Measurements from ENCODE around the gene MYL12A.

The MYL12A gene

GRCh38 chr18:3224223-3224622, 23.4 kb upstream of the MYL12A start:
- DNase-seq (ENCODE audit: low read depth, low spot score), result no peak

DNA sequence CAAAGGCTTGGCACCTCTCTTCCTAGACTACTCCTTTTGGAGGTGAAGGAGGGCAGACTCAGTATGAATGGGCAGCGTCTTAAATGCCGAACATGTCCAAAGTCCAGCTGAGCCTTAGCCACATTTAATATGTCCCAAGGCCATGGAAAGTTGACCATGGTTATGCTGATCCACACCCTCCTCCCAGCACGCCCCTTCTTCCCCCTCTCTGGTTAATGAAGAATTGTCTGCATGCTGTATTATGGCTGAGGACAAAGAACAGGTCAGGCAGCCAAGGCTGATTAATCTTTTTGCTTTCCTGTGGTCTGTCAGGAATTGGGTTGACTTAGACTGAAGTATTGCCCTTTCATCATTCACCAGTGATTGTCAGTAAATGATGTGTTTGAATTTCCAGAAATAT, 22.0 kb upstream of the MYL12A start:
- DNase-seq (ENCODE audit: low read depth, low spot score), result no peak

- DNase-seq (ENCODE audit: low read depth, low spot score), result no peak
Measured at GRCh38 chr18:3226048-3226447, 21.6 kb upstream of the MYL12A start.

- no peak for DNase-seq (ENCODE audit: low read depth, low spot score)
Measured at GRCh38 chr18:3230401-3231334, 16.9 kb upstream of the MYL12A start.

- DNase-seq (ENCODE audit: low read depth, low spot score), result no peak
Measured at GRCh38 chr18:3233004-3233403, 14.6 kb upstream of the MYL12A start.

- DNase-seq (ENCODE audit: low read depth, low spot score), result no peak
Measured at GRCh38 chr18:3233433-3234168, 14.0 kb upstream of the MYL12A start.

GRCh38 chr18:3234457-3234856, 13.1 kb upstream of the MYL12A start:
- DNase-seq (ENCODE audit: low read depth, low spot score), result no peak

DNA sequence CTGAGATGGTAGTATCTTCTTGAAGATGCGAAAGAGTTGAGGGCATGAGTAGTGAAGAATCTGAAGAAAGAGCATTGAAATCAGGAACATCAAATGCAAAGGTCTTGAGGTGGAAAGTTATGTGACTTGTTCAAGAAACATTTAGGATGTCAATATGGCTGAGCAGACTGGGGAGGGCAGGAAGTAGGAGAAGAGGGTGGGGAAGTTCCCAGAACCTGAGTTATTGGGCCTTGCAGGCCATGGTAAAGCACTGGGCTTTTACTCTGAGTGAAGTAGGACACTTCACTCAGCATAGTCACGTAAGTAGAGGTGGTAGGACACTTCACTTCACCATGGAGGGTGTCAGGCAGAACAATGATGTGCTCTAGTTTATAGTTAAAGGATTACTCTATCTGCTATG, 11.8 kb upstream of the MYL12A start:
- no peak for DNase-seq (ENCODE audit: low read depth, low spot score)

DNA sequence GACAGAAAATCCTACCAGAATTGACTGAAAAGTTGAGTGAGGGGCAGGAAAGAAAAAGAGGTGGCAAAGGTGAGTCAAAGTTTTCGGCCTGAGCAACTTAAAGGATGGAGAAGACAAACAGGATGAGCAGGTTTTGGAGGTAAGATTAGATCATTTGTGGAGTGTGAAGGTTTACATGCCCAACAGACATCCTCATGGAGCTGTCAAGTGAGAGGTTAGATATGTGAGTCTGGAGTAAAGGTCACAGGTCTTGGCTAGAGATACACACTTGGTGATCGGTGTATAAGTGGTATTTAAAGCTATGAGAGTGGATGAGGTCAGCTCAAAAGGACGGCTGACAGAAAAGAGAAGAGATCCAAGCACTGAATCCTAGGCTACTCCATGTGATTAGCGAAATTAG, 11.1 kb upstream of the MYL12A start:
- DNase-seq (ENCODE audit: low read depth, low spot score), result no peak

DNA sequence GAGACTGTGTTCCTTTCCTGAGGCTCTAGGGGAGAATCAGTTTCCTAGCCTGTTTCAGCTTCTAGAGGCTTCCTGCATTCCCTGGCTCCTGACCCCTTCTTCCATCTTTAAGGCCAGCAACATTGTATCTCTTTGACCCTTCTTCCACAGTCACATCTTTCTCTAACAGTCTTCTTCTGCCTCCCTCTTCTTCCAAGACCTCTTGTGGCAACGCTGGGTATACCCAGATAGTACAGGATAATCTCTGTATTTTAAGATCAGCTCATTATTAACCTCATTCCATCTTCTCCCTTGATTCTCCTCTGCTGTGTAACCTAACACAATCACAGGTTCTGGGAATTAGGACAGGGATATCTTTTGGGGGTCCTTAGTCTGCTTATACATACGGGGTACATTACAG, 8.9 kb upstream of the MYL12A start:
- no peak for DNase-seq (ENCODE audit: low read depth, low spot score)

- DNase-seq (ENCODE audit: low read depth, low spot score), result no peak
Measured at GRCh38 chr18:3245185-3245564, 2.4 kb upstream of the MYL12A start.

GRCh38 chr18:3245853-3246634, 1.6 kb upstream of the MYL12A start:
- peak; percentile 94 for DNase-seq (ENCODE audit: low read depth, low spot score)

DNA sequence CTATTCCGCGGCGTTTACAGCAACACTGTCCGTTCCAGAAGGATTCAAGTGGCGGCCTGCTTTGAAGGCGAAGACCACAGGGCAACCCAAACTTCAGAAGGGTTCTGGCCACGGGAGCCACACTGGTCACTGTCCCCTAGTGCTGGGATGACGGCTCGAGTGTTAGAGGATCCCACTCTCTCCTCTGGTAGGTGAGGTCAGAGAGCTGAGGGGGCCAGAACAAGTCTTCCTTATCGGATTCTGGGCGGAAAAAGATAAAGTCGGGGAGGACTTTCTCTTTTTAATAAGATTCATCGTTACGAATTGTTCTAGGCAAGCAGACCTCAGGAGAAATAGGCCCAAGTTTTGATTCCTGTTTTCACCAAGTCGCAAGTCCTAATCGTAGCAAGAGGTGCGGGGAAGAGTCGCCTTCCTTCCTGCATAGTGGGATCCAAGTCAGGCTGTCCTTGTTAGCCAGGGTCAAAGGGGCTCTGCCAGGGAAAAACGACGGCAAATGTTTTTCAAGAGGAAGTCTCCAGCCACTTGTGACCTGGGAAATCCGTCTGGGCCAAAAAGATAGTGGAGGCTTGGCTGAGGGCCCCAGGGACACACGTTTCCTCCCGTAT, 864 bp upstream of the MYL12A start:
- peak; percentile 29 for DNase-seq (ENCODE audit: low read depth, low spot score)

- peak; percentile 58 for DNase-seq (ENCODE audit: low read depth, low spot score)
Measured at GRCh38 chr18:3248062-3248657, 559 bp downstream of the MYL12A start.

- peak; percentile 61 for DNase-seq (ENCODE audit: low read depth, low spot score)
Measured at GRCh38 chr18:3248658-3249359, 1.2 kb downstream of the MYL12A start.

- peak; percentile 39 for DNase-seq (ENCODE audit: low read depth, low spot score)
Measured at GRCh38 chr18:3250237-3251107, 2.9 kb downstream of the MYL12A start.

DNA sequence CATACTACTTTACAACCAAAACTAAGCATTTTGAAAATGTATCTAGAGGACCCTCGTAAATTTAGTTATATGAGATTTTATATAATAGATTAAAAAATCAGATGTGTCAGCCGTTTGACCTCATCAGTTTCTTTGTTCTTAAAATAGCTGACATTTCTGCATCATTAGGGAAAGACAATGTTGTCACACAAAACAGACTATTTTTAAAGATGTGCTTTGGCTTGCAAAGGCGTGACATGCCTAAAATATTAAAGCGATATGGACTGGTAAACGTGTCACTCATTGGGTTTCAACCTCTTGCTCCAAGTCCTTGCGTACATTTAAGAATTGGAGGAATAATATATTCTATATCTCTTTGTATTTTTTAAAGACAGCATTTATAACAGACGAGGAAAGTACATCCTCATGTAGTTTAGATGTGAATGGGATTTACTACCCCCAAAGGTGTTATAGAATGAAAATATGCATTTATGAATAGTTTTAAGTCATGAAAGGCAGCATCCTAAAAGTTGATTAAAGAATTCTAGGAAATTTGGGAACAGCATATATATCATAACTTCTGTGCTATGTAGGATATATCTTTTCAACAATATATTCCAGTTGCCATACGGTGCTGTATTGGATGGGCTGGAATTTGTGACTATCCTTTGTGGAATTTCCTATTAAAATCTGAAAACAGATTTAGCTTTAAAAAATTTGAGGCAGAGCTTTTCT, 3.8 kb downstream of the MYL12A start:
- no peak for DNase-seq (ENCODE audit: low read depth, low spot score)

DNA sequence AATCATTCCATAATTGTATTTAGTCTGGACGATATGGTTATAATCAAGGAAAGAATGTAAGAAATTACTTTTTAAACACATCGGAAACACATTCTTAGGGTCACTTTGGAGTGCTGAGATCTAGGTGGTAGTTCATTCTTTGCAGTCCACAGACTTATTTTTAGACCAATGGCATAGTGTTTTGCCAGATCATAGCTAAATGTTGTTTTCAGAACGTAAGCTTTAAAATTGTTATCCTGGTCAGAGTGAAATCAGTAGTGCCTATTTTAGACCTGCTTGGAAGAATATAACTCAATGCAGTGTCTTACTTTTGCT, 4.3 kb downstream of the MYL12A start:
- DNase-seq (ENCODE audit: low read depth, low spot score), result peak; percentile 38

- DNase-seq (ENCODE audit: low read depth, low spot score), result no peak
Measured at GRCh38 chr18:3252843-3253242, 5.2 kb downstream of the MYL12A start.

All from astrocyte of the hippocampus (primary cell).